HK-2 (cell line): ENCODE measurements around the gene IGF1R.

Source experiments
- DNase-seq: peaks from one replicate; pipeline ENCODE4 v3.0.0-alpha.2; 2018; ENCODE audit not compliant: unreplicated experiment

The IGF1R gene

DNA sequence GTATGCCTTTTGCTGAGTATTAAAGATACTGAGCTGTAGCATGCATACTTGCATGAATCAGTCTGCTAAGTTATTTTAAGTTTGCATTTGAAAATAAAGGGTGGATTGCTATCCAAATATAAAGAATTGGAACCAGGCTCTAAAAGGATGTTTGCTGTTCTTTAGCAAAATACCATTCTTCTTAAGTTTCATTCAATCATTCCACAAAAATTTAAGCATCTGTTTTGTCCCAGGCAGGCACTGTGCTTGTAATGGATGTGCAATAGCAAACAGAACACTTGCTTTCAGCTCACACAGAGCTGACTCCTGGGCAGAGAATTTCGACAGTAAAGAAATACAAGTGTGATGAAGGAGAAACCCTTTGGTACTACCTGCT, 208.2 kb downstream of the IGF1R start:
- DNase-seq, result no peak

DNA sequence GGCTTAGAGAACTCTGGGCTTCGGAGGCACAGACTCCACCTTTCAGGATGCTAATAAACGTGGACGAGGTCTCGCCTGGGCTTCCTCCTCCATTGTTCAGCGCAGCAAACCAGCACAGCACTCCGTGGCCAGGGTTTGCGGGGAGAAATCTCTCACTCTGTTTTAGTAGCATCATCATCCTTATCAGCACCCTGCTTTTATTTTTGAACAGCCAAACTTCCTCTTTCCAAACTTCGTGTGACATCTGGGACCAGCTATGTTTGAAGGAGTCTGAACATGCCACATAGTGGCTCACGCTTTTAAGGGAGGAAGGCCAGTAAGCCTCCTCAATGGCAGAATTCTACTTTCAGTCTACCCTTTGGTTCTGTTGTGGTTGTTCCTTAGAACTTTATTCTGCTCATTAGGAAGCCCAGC, 210.3 kb downstream of the IGF1R start:
- no peak for DNase-seq

DNA sequence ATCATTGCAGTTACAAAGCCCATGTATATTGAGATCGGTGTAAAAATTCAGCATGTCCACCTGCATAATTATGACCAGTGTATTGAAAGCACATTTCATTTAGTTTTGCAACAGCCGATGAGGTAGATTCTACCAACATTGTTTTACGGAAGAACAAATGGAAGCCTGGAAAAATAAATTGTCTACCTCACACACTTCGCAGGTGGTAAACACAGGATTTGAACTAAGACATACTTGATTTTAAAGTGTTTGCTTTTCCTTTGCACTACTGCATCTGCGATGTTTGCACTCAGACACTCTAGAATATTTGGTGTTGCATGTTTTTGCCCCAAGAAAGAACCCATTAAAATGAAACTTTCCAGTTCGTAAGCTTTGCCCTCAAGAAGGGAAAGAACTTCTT, 210.8 kb downstream of the IGF1R start:
- no peak for DNase-seq

DNA sequence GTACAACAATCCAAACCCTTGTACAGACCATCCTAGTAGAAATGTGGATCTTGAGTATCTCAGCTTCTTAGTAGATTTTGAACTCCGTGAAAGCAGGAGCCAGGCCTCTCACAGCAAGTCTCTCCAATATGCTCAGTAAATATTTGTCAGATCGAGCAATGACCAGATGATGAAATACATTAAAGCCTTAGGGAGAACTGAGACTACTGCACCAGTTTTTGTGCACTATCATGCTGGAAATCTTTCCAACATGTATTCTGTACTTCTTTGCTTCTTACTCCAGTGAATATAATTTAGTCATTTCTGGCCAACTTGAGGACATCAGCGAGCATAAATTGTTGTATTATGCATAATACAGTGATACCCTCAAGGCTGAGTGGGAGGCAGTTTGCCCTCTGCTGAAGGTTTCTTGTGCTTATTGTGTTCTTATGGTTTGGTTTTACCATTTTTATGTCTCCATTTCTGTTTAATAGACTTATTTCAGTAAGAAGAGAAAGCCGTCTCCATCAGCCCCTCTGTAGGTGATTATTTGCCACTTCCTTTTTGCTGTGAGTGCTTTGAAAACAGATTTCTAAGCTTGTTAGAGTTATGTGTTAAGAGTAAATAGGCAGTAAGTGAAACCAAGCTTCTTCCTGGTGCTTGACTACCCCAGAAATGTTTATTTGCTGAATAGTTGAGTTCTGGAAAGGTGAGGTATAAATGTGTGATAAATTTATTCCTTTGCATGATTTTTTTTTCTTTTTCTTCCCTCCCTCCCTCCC, 212.1 kb downstream of the IGF1R start:
- DNase-seq, result no peak

DNA sequence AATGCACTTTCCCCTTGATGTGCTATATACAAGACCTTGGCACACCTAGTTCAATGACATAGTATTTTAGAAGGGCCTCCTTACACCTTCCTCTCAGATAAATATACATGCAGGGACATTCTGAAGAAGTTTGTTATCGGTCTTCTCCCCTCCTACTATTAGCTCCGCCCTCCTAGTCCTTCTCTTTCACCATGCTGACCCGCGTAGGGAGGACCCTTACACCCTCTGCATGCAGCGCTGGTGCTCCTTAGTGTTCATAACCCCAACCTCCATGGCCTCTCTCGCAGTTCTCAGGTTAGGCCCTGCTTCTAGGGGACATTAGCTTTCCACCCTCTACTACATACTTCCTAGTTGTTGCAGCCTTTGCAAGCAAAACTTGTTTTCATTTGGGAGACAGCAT, 212.8 kb downstream of the IGF1R start:
- no peak for DNase-seq

DNA sequence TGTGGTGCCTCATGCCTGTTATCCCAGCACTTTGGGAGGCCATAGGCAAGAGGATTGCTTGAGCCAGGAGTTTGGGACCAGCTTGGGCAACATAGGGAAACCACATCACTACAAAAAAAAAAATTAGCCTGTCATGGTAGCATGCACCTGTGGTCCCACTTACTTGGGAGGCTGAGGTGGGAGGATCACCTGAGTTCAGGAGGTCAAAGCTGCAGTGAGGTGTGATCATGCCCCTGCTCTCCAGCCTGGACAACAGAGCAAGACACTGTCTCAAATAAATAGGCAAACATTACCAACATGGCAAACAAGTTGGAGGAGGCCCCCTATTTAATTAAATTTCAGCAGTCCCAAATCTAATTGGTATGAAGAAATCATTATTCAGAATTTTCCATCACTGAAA, 215.6 kb downstream of the IGF1R start:
- no peak for DNase-seq

DNA sequence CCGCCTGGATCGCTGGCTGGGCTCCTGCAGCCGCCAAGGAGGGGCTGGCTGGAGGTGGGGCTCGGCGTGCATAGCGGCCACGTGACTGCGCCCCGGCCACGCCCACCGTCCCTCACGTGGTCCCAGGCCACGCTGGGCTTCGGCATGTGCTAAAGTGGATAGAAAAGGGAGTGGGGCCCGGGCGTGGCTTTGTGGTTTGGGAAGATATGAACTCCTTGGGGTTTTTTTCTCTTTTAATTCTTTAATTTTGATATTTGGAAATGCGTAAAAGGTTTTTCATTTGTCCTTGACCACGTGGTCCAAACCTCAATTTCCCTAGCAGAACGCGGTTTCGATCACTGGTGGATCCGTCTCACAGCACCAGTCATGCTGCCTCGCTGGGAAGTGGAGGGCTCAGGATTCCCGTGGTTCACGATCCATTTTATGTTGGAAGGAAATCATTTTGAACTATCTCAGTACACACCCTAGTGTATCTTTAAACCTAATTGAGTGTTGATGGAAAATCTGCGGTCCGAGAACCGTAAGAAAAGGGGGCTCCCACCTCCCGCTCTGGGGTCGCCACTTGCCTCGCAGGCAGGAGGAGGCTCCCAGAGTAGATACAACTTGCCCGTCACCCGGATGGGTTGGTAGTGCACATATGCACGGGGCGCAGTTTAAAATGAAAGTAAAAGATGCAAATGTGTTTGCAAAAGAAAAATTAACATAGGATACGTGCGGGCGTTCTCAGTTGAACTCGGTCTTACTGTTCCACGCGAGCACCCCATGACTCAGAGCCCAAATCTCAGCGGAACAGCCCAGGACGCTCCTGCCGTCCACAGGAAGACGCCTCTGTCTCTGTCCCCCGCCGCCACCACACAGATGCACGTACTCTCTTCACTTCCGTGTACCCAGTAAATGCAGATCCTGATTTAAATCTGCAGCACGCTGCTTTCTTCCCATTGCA, 217.3 kb downstream of the IGF1R start:
- peak; percentile 59 for DNase-seq

DNA sequence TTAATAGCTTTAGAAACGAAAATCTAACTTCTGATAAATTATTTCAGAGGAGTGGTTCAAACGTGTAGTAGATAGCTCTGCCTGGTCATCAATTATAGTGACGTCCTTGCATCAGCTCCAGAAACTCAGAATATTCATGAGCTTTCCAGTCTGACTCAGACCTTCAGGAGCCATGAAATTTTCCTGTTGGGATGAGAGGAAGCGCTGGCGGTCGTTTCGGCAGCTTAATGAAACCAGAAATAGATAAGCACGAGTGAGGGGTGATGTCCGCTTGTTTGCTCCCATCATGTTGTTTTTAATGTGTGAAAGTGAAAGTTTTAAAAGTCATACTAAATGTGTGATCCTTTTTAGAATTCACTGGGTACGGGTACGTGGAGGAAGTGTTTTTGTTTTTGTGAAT, 218.2 kb downstream of the IGF1R start:
- DNase-seq, result no peak

DNA sequence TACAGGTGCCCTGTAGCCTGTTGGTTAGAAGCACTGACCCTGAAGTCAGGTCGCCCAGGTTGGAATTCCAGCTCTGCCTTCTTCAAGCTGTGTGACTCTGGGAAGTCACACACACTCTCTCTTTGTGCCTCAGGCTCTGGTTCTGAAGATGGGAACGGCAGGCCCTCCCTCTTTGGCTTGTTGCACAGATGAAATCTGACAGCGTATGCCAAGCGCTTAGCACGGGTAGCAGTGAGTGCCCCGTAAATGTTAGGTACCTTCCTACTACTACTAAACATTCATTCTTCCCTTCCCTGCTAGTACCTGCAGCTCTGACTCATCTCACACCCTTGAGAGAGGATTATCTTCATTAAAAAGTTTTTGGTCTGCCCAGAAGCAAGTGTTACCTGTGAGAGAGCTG, 220.2 kb downstream of the IGF1R start:
- DNase-seq, result no peak

DNA sequence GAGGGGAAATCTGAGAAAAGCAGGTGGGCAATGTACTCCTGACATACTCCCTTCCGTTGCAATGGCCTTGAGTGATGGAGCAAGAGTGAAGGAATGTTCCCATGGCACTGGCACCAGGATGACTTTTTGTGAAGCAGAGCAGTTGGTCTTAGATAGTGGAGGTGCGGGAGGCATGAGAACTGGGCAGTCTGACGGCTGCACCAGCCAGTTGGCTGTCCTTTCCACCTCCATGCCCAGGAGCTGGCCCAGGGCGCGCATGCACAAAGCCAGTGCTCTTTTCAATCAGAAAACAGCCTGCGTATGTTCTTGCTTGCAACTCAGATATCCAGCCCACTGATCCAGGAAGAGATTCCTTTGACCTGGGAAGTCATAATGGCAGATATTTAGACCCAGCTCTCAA, 222.4 kb downstream of the IGF1R start:
- DNase-seq, result no peak

DNA sequence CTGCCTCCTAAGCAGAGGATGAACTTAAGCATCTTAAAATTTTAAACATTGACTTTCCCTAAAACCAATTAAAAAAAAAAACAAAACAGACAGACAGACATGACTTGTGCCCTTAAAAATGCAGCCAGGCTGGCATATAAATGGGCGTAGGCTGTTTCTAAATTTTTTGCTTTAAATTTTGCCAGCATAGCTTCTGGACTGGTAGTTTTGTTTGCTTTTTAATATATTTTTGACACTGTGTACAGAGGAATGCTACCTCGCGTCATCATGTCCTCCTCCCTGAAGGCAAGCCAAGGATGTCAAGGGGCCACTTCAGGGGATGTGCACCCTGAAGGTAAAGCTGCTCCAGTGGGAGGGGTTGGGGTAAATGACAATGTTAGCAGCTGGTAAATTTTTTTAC, 224.4 kb downstream of the IGF1R start:
- no peak for DNase-seq

DNA sequence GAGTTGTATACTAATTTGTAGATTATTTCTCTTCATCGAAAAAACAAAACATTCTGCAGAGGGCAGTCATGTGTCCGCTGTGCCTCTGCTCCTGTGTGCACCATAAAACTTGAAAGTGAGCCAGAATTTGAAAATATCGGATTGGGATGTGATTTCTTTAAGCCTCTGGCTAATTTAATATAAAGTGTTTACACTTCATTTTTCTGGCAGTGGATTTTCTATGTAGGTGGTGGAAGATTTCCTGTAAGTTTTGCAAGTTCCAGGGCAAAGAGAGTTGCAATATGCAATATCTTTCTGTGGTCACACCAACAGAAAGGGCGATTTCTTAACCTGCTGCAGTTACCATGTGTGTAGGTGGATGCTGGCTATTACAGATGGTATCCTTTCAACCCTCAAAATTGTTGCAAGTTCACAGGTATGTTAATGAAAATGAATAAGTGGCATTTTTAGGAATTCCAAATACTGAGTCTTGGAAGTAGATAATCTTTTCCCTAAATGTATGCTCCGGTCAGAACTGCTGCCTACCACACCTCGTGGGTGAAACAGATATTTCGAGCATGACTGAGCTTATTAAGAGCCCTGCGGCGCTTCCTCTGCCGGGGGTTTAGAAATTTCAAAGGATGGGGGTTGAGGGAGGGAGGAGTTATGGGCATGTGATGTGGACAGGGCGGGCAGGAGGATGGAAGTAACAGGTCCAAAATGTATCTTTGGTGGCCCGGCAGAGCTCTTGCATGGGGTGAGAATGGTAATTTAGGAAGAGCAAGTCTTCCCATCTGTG, 225.3 kb downstream of the IGF1R start:
- DNase-seq, result no peak

DNA sequence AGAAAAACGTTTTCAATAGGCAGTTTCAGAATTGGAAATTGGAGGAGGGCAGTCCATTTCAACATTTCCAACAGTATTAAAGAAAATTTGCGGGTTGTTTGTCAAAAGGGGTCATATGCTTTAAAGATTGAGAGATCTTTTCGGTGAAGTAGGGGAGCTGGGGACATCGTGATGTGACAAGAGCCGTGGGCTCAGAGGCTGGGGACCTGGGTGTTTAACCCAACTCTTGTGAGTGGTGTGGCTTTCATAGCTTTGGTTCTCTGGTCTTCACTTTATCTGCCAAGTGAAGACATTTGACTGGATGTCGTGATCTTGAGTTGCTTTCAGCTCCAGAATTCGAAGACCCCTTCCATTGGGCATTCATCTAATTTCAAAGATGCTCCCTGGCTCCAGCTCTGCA, 226.0 kb downstream of the IGF1R start:
- no peak for DNase-seq

DNA sequence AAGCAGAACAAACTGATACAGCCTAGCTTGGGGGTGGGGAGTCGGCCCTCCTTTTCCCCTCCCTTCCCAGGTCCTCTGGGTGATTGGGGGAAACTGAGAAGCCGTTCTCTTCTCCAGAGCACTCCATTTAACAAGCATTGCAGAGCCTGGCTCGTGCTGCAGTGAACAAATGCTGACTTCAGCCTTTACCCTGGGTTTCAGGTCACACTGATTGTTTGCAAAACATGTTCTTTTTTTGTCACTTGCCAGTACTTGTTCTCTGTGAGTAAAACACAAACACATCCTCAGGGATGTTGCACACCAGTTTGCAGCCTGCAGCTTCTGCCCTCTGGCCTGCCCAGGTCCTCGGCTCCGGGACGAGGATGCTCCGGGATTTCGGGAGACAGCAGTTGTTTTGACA, 226.4 kb downstream of the IGF1R start:
- no peak for DNase-seq

DNA sequence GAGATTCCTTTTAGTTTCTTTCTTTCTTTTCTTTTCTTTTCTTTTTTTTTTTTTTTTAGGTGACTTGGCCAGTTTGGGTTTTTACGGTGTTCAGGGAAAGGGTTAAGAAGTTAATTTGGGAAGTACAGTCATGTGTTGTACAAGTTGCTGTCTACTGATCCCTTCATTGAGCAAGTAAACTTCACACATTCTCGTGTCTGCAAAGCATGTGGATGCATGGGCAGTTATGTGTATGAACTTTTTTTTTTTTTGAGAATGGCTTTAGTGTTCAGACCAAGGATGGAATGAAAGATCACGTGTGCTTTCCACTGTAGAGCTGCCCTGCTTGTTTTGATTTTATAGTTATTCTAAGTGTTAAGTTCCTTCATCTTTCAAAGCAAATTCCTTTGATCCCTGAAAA, 227.0 kb downstream of the IGF1R start:
- DNase-seq, result no peak

DNA sequence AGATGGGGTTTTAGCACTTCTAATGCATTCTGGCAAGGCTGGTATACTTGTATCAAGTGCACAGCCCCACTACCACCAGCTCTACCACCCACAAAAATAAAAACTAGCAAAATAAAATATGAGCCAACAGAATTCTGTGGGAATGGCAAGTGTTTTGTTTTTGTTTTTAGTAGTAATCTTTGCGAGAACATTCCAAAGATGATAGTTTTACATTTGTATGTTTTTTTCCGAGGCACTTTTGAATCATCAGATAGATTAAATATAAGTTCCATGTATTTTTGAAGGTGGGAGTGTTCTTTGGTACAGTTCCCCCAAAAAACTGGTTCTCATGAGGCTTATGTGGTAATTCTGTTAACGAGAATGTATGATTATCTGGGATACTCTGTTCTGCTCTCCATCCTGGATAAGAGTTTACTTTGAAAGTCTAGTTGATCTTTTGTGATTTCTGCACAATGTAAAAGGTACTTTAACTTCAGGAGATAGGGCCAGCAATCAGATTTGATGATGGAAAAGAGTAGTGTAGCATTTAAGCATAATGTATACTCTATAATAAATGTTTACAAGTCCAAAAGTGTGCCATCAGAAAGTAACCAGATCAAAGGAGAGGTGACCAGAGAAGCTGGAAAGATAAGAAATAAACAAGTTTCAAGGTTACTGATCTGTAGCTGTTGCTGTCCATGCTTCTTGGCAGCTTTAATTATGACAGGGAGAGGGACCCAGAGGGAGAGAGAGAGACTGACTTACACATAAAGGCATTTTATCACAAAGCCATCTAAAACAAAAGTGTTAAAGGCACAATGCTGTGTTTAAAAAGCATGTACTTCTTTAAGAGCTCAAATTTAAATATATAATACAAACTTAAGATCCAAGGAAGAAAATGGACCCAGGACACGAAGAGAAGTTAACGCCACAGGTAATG, 228.4 kb downstream of the IGF1R start:
- DNase-seq, result no peak

DNA sequence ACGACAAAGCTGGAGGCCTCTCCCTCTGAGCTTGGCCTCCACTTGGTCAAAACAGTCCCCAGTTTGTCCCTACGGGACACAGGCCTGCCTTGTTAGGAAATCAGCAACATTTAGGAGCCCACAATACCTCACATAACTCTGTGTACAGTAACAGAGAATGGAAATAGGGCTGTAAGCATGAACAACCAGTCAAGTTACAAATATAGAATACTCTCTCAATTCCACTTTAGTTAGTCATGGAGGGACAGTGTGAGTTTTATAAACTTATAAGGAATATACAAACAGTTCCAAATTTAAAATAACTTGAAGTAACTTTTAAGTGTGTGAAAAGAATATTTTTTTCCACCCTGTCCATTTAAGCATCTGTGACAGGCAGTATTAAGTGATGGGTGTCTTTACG, 229.8 kb downstream of the IGF1R start:
- DNase-seq, result no peak

DNA sequence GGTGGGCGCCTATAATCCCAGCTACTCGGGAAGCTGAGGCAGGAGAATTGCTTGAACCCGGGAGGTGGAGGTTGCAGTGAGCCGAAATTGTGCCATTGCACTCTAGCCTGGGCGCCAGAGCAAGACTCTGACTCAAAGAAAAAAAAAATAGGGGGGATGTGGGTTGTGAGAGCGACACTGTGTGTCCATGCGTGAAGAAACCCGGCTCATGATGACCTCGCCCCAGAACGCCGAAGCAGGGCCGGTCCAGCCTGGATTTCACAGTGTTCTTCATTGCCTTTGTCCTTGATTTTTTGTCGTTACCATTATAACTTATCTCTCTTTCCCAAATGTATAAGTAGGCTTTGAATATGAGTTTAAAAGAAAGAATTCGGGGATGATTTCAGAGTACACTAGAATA, 230.5 kb downstream of the IGF1R start:
- no peak for DNase-seq

DNA sequence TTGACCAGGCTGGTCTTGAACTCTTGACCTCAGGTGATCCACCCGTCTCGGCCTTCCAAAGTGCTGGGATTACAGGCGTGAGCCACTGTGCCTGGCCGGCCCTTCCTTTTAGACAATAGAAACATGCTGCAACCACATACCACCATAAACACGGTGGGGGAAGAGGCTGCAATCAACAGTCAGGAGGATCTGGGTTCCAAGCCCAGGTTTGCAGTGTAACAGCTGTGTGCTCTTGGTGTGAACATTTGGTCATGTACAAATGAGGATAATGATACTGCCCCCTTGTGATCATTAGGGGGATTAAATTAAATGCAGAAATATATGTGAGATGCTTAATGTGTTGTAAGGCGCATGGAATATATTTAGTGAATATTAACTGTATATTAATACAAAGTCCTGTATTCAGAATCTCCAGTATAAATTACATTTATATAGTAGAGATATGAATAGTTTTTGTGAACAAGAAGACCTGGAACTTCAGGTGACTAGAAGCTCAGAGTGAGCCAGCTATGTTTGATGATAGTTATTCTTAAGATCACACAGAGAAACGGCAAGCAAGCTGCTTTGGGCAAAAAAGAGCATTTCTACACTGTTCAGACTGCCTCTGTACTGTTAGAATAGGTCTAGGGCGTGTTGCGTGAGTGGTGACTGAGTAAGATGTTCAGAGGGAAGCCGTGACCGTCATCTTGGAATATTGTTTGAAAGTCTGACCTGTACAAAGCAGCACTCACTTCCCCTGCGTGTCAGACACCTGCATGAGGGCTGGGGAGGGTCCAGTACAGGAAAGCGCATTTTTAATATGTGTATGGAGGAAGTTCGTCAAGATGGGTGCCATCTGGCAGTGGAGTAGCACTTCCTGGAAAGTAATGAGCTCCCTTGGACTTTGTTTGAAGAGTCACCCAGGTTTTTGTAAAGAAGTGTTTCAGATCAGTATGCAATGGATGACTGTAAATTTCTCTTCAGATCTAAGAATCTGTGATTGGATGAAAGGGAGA, 233.5 kb downstream of the IGF1R start:
- no peak for DNase-seq

DNA sequence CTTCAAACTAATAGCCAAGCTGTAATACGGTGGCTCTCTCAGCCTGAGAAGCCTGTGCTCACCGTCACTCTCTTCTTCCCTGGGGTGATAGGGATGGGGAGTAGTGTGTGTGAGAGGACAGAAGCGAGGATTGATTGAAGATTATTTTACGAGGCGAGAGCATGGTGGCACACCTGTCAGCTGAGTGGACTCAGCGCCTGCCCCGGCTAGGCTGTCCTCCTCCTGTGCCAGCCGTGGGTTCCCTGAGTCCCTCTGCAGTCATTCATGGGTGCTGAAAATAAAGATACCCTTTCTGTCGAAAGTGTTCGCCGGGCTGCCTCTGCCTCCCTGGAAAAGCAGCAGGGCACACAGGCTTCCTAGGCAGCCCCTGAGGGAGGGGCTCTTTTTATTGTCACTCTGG, 235.1 kb downstream of the IGF1R start:
- DNase-seq, result no peak
